ENCODE results near the gene COPE.

- TF ChIP-seq CTCF (conservative IDR thresholded peaks at IDR 0.05; ENCODE audit: low read depth, low read length) (no peak), POLR2A (IDR thresholded peaks at IDR 0.05; ENCODE audit: low read depth, low read length) (no peak), BHLHE40 (IDR thresholded peaks at IDR 0.05; ENCODE audit: low read depth, low read length) (no peak), MXI1 (IDR thresholded peaks at IDR 0.05; ENCODE audit: borderline replicate concordance, low read depth, low read length) (no peak), FOS (IDR thresholded peaks at IDR 0.05; ENCODE audit: low read depth, low read length) (no peak), MAFK (IDR thresholded peaks at IDR 0.05; ENCODE audit: low read depth, low read length) (no peak), USF2 (IDR thresholded peaks at IDR 0.05; ENCODE audit: low read depth, low read length) (no peak), ELK1 (IDR thresholded peaks at IDR 0.05; ENCODE audit: borderline replicate concordance, low read depth, low read length) (no peak), SMC3 (IDR thresholded peaks at IDR 0.05; ENCODE audit: low read depth, low read length) (no peak), RAD21 (IDR thresholded peaks at IDR 0.05; ENCODE audit: low read length) (no peak), CHD1 (IDR thresholded peaks at IDR 0.05; ENCODE audit: low read depth, low read length) (no peak), RFX5 (IDR thresholded peaks at IDR 0.05; ENCODE audit: low read depth, low read length) (no peak), MAZ (IDR thresholded peaks at IDR 0.05; ENCODE audit: borderline replicate concordance, low read depth, low read length) (no peak)
These were observed 35.5 kb downstream of the COPE start for GRCh38 chr19:18883526-18884304.
